H1 (cell line): ENCODE results near the gene SCYL1. TPM values are rescaled to one million over a fixed set of nuclear protein-coding genes. Genes with fewer than 3 reads are reported as not detected.

Experiments used
- CTBP2 ChIP-seq: IDR thresholded peaks from 2 replicates; pipeline ENCODE4 v1.7.0; 2011; ENCODE audit warnings: borderline replicate concordance, mild to moderate bottlenecking, moderate library complexity, mixed read lengths, low read length; ENCODE audit not compliant: insufficient read depth, insufficient read length
- KDM1A ChIP-seq: fragments of 200-600, 300-600 bp; sonication (generic); IDR thresholded peaks from 2 replicates; pipeline ENCODE4 v1.7.1; 2016; ENCODE audit warnings: mild to moderate bottlenecking, low read length, borderline replicate concordance
- polyA plus RNA-seq, 7 experiments: library from polyadenylated mRNA; depleted of rRNA in 3 of 7; stranded (reverse) in 5 of 7; unstranded in 2 of 7; fragments of >200 nt in 5 of 7; fragments of 200-250 nt in 2 of 7; gene quantifications; 1 replicate in 5 of 7; 2 replicates in 1 of 7; 4 replicates in 1 of 7; pipeline versions ENCODE4 v1.2.1 to v1.2.3, GENCODE V29; 2011 to 2013; ENCODE audit warnings: missing spikeins in 2 of 7, mixed read lengths in 2 of 7
- total RNA-seq: library from RNA; stranded (reverse); fragmentation: NEBNext Ultra II Directional; extraction: Animal tissue kit (Norgen Biotek cat#: 25700); gene quantifications from 2 replicates; pipeline ENCODE4 v1.2.1, GENCODE V29; 2021

Gene SCYL1
- total and polyA plus RNA-seq, 2 of the 8 experiments (the other 6 are each of a cell fraction or from before 2014, with no cell fraction given), result 59.8 to 77.7 TPM

DNA sequence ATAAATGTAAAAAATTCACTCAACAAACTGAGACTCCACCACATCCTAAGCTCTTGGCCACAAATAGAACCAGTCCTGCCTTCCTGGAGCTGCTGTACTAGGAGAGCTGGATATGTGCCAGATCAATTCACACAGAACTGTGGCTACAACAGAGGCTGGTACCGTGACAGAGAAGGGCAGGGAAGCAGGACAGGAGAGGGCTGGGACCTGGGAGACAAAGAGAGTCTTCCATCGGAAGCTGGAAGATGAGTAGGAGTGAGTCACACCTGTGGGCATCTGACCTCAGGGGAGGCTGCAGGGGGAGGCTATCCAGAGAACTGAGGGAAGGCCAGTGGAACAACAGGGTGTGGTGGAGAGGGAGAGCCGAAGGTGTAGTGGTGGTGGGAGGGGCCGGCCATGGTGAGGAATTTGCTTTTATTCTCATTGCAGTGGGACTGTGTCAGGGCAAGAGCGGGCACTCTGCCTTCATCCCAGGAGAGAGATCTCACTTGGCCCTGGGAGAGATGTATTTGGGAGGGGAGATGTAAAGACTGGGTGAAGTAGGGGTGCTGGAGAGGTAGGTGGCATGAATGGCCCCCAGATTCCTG, 35.2 kb downstream of the SCYL1 start (continued):
- TF ChIP-seq CTBP2, result no peak
- no peak for TF ChIP-seq KDM1A
